ENCODE data around the gene NIPBL.

GRCh38 chr5:37005252-37005651, 128.7 kb downstream of the NIPBL start:
- TF ChIP-seq EZH2phosphoT487 (IDR thresholded peaks at IDR 0.05) (no peak), CTCF (IDR thresholded peaks at IDR 0.05) (no peak)
